CD4-positive, alpha-beta T cell treated with Interleukin-17A for 4 hours (primary cell): ENCODE results near the gene PGM2.

ENCODE experiments used
- DNase-seq: peaks from one replicate; pipeline ENCODE4 v3.0.0-alpha.2; 2020; ENCODE audit warnings: mixed read lengths

Gene PGM2

GRCh38 chr4:37867102-37867501 lies 40.6 kb downstream of the PGM2 start:
- no peak for DNase-seq

GRCh38 chr4:37868238-37868637 lies 41.8 kb downstream of the PGM2 start:
- no peak for DNase-seq

- no peak for DNase-seq
Observed at GRCh38 chr4:37872310-37872988, 46.0 kb downstream of the PGM2 start.

- DNase-seq = no peak
Observed at GRCh38 chr4:37873386-37873785, 46.9 kb downstream of the PGM2 start.

GRCh38 chr4:37876156-37876555 lies 49.7 kb downstream of the PGM2 start:
- no peak for DNase-seq

- no peak for DNase-seq
Observed at GRCh38 chr4:37879365-37879764, 52.9 kb downstream of the PGM2 start.

GRCh38 chr4:37881811-37882210 lies 55.3 kb downstream of the PGM2 start:
- DNase-seq = no peak

- no peak for DNase-seq
Observed at GRCh38 chr4:37882665-37883296, 56.3 kb downstream of the PGM2 start.

GRCh38 chr4:37884855-37885487 lies 58.5 kb downstream of the PGM2 start:
- no peak for DNase-seq

GRCh38 chr4:37885496-37885895 lies 59.0 kb downstream of the PGM2 start:
- DNase-seq = no peak

GRCh38 chr4:37889849-37890800 lies 63.6 kb downstream of the PGM2 start:
- peak; percentile 52 for DNase-seq

- no peak for DNase-seq
Observed at GRCh38 chr4:37890801-37891259, 64.3 kb downstream of the PGM2 start, which contains the start of gene TBC1D1. Gene TBC1D1, plus strand, starts transcription at chr4:37891084. Its CDS starts 11,012 bp downstream, at chr4:37902096.

GRCh38 chr4:37891260-37892159 lies 65.0 kb downstream of the PGM2 start:
- DNase-seq = peak; percentile 64

GRCh38 chr4:37892641-37893040 lies 66.2 kb downstream of the PGM2 start:
- peak; percentile 52 for DNase-seq

- DNase-seq = no peak
Observed at GRCh38 chr4:37893164-37893563, 66.7 kb downstream of the PGM2 start.

- no peak for DNase-seq
Observed at GRCh38 chr4:37895271-37895670, 68.8 kb downstream of the PGM2 start.

- no peak for DNase-seq
Observed at GRCh38 chr4:37896206-37896860, 69.8 kb downstream of the PGM2 start.

GRCh38 chr4:37902212-37902611 lies 75.7 kb downstream of the PGM2 start:
- no peak for DNase-seq

- no peak for DNase-seq
Observed at GRCh38 chr4:37902738-37903693, 76.5 kb downstream of the PGM2 start.

- DNase-seq = no peak
Observed at GRCh38 chr4:37903901-37904300, 77.4 kb downstream of the PGM2 start.
